GM12864 (cell line): ENCODE results near the gene DIAPH3.

ENCODE experiments used
- DNase-seq: peaks from one replicate; pipeline ENCODE4 v3.0.0-alpha.2; 2011; ENCODE audit warnings: low read depth
- H3K4me3 ChIP-seq: 2 replicates; pipeline ENCODE4 v1.5.1; 2011; ENCODE audit warnings: mild to moderate bottlenecking, low read depth, low read length, control low read depth
- CTCF ChIP-seq: IDR thresholded peaks from 2 replicates; pipeline ENCODE4 v1.5.1; 2011; ENCODE audit warnings: low read depth, mild to moderate bottlenecking, moderate library complexity, low read length, control low read depth, inconsistent platforms; ENCODE audit errors: missing control alignments

Gene DIAPH3

GRCh38 chr13:60167121-60167520, 3.4 kb upstream of the DIAPH3 start:
- no peak overlapping the region for H3K4me3 ChIP-seq
- no peak for DNase-seq
- no peak for TF ChIP-seq CTCF

GRCh38 chr13:60165391-60166099, 1.8 kb upstream of the DIAPH3 start:
- TF ChIP-seq CTCF = no peak
- H3K4me3 ChIP-seq = no peak overlapping the region; the same call in 1 of the 2 replicates
- no peak for DNase-seq

- TF ChIP-seq CTCF = no peak
- no peak for DNase-seq
- H3K4me3 ChIP-seq = peak overlapping the region; percentile 71
Observed at GRCh38 chr13:60164234-60164889, 634 bp upstream of the DIAPH3 start.

GRCh38 chr13:60162096-60162495, 1.6 kb downstream of the DIAPH3 start:
- no peak overlapping the region for H3K4me3 ChIP-seq
- no peak for TF ChIP-seq CTCF
- DNase-seq = no peak

GRCh38 chr13:60158321-60158801, 5.4 kb downstream of the DIAPH3 start:
- TF ChIP-seq CTCF = no peak
- no peak for DNase-seq
- no peak overlapping the region for H3K4me3 ChIP-seq

GRCh38 chr13:60155978-60156377, 7.8 kb downstream of the DIAPH3 start:
- no peak overlapping the region for H3K4me3 ChIP-seq
- DNase-seq = no peak
- TF ChIP-seq CTCF = peak; percentile 18
